WTC11 (cell line): ENCODE data around the gene DUSP21. TPM values are rescaled to one million over a fixed set of nuclear protein-coding genes. Genes with fewer than 3 reads are reported as not detected.

ENCODE experiments used
- ATAC-seq: fragments of 200-7000 bp; cut with Tn5 transposase; 2 replicates; pipeline ENCODE4 v1.10.0; 2021; ENCODE audit warnings: mild to moderate bottlenecking, moderate library complexity
- CTCF ChIA-PET: fragments of 300-600 bp; sonication (Branson Sonifier 250); formaldehyde crosslinking; loops from one replicate; lab custom pipeline; 2021; ENCODE audit warnings: antibody characterized with exemption; lab: Charles Lee
- POLR2A ChIA-PET: fragments of 350-600 bp; sonication (Branson Sonifier 250); formaldehyde crosslinking; loops from one replicate; lab custom pipeline; 2021; ENCODE audit warnings: antibody characterized with exemption; lab: Charles Lee
- DNase-seq: peaks from one replicate; pipeline ENCODE4 v3.0.0; 2021; ENCODE audit warnings: low spot score
- H3K27ac Mint-ChIP-seq: 2 replicates; pipeline ENCODE4 v1.8.0; 2021; ENCODE audit warnings: mixed read lengths
- H3K27me3 Mint-ChIP-seq: 2 replicates; pipeline ENCODE4 v1.8.0; 2021; ENCODE audit warnings: low read depth, mild to moderate bottlenecking, moderate library complexity, mixed read lengths
- H3K36me3 Mint-ChIP-seq: 2 replicates; pipeline ENCODE4 v1.8.0; 2021; ENCODE audit warnings: mixed read lengths
- H3K4me1 Mint-ChIP-seq: 2 replicates; pipeline ENCODE4 v1.8.0; 2022; ENCODE audit warnings: mixed read lengths
- H3K4me3 Mint-ChIP-seq: 2 replicates; pipeline ENCODE4 v1.8.0; 2021; ENCODE audit warnings: mild to moderate bottlenecking, moderate library complexity, mixed read lengths
- H3K9me3 Mint-ChIP-seq: 2 replicates; pipeline ENCODE4 v1.8.0; 2021; ENCODE audit warnings: mixed read lengths
- CREM ChIP-seq: sonication (generic); formaldehyde crosslinking; IDR thresholded peaks from 2 replicates; pipeline ENCODE4 v1.8.1; 2022; ENCODE audit warnings: mild to moderate bottlenecking, missing genetic modification reagents, moderate library complexity
- E2F1 ChIP-seq: sonication (generic); formaldehyde crosslinking; IDR thresholded peaks from 2 replicates; pipeline ENCODE4 v1.8.0; 2022; ENCODE audit warnings: mild to moderate bottlenecking, missing genetic modification reagents
- E2F5 ChIP-seq: sonication (generic); formaldehyde crosslinking; IDR thresholded peaks from 2 replicates; pipeline ENCODE4 v1.8.1; 2022; ENCODE audit warnings: mild to moderate bottlenecking, moderate library complexity, missing genetic modification reagents
- ETV6 ChIP-seq: sonication (generic); formaldehyde crosslinking; IDR thresholded peaks from 2 replicates; pipeline ENCODE4 v1.8.1; 2022; ENCODE audit warnings: mild to moderate bottlenecking, missing genetic modification reagents
- GTF2I ChIP-seq: fragments of 250-450 bp; sonication (Bioruptor Pico); conservative IDR thresholded peaks from 2 replicates; pipeline ENCODE4 v1.4.0; 2021; ENCODE audit warnings: mild to moderate bottlenecking
- IRF2 ChIP-seq: sonication (generic); formaldehyde crosslinking; IDR thresholded peaks from 2 replicates; pipeline ENCODE4 v1.8.0; 2022; ENCODE audit warnings: low read depth, missing genetic modification reagents, borderline replicate concordance
- MAX ChIP-seq: sonication (generic); formaldehyde crosslinking; IDR thresholded peaks from 2 replicates; pipeline ENCODE4 v1.8.0; 2022; ENCODE audit warnings: mild to moderate bottlenecking, missing genetic modification reagents
- MYBL2 ChIP-seq: sonication (generic); formaldehyde crosslinking; IDR thresholded peaks from 2 replicates; pipeline ENCODE4 v1.8.1; 2023; ENCODE audit warnings: mild to moderate bottlenecking, moderate library complexity, missing genetic modification reagents
- NFYB ChIP-seq: sonication (generic); formaldehyde crosslinking; conservative IDR thresholded peaks from 2 replicates; pipeline ENCODE4 v1.8.0; 2022; ENCODE audit warnings: low read depth, missing genetic modification reagents
- PREB ChIP-seq: sonication (generic); formaldehyde crosslinking; IDR thresholded peaks from 2 replicates; pipeline ENCODE4 v1.8.1; 2022; ENCODE audit warnings: mild to moderate bottlenecking, missing genetic modification reagents, moderate library complexity, borderline replicate concordance
- PRRX2 ChIP-seq: fragments of 250-450 bp; sonication (Bioruptor Pico); IDR thresholded peaks from 2 replicates; pipeline ENCODE4 v1.8.0; 2021; ENCODE audit warnings: mild to moderate bottlenecking
- SOX15 ChIP-seq: fragments of 250-450 bp; sonication (Bioruptor Pico); IDR thresholded peaks from 2 replicates; pipeline ENCODE4 v1.9.0; 2021; ENCODE audit warnings: mild to moderate bottlenecking
- SP1 ChIP-seq: sonication (generic); formaldehyde crosslinking; conservative IDR thresholded peaks from 2 replicates; pipeline ENCODE4 v1.8.1; 2022; ENCODE audit warnings: missing genetic modification reagents
- TEAD4 ChIP-seq: sonication (generic); formaldehyde crosslinking; IDR thresholded peaks from 2 replicates; pipeline ENCODE4 v1.8.0; 2022; ENCODE audit warnings: mild to moderate bottlenecking, missing genetic modification reagents
- TP53 ChIP-seq: sonication (generic); formaldehyde crosslinking; IDR thresholded peaks from 2 replicates; pipeline ENCODE4 v1.8.1; 2023; ENCODE audit warnings: mild to moderate bottlenecking, missing genetic modification reagents
- ZBTB21 ChIP-seq: sonication (generic); formaldehyde crosslinking; IDR thresholded peaks from 2 replicates; pipeline ENCODE4 v1.8.1; 2023; ENCODE audit warnings: mild to moderate bottlenecking, missing genetic modification reagents, borderline replicate concordance
- ZNF121 ChIP-seq: sonication (generic); formaldehyde crosslinking; IDR thresholded peaks from 2 replicates; pipeline ENCODE4 v1.8.0; 2023; ENCODE audit warnings: missing genetic modification reagents
- ZNF232 ChIP-seq: sonication (generic); formaldehyde crosslinking; IDR thresholded peaks from 2 replicates; pipeline ENCODE4 v1.8.0; 2022; ENCODE audit warnings: mild to moderate bottlenecking, missing genetic modification reagents
- ZNF263 ChIP-seq: sonication (generic); formaldehyde crosslinking; IDR thresholded peaks from 2 replicates; pipeline ENCODE4 v1.8.1; 2022; ENCODE audit warnings: low read depth, mild to moderate bottlenecking, moderate library complexity, missing genetic modification reagents
- ZNF532 ChIP-seq: fragments of 250-450 bp; sonication (Bioruptor Pico); IDR thresholded peaks from 2 replicates; pipeline ENCODE4 v1.9.0; 2021; ENCODE audit warnings: mild to moderate bottlenecking, borderline replicate concordance
- total RNA-seq: library from RNA; stranded (reverse); gene quantifications from 3 replicates; pipeline ENCODE4 v1.2.3, GENCODE V29; 2021
- TF ChIP-seq, protein P1 (sequence below): sonication (generic); formaldehyde crosslinking; conservative IDR thresholded peaks from 2 replicates; pipeline ENCODE4 v1.8.1; 2022; ENCODE audit warnings: mild to moderate bottlenecking, missing genetic modification reagents
- TF ChIP-seq, protein P2 (sequence below): sonication (generic); formaldehyde crosslinking; IDR thresholded peaks from 2 replicates; pipeline ENCODE4 v1.8.1; 2022; ENCODE audit warnings: missing genetic modification reagents, borderline replicate concordance

Gene DUSP21
- total RNA-seq, 1 experiment from 2014 or later = not detected

DNA sequence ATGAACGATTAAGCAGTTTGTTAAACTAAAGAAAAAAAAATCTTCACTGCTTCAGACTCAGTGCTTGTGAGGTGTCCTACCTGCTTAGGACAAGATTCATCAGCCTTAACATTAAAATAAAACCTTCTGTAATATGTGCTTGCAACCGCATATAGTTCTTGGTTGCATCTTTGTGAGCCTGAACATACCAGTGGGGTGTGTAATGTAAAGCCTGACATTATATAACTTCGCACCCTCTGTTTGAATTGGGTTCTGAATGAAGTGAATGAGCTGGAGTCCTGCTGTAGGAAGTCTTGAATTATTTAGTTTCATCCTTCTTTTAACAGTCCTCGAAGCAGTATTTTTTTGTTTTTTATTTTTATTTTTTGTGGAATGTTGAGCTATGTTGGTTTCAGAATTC lies 32.3 kb downstream of the DUSP21 start:
- Mint-ChIP-seq H3K4me1 (peaks cover 11% of the 10 kb centered on the region), H3K27me3 (no peaks in the 10 kb centered on the region), H3K4me3 (peak overlapping the region; percentile 91), H3K27ac (no peak overlapping the region)
- ATAC-seq = no peak
- no peak for DNase-seq
- CTCF ChIA-PET = no interaction called here
- TF ChIP-seq ETV6 (CRISPR knock-in tag) (no peak), ZNF263 (CRISPR knock-in tag) (no peak), PREB (CRISPR knock-in tag) (no peak), SP1 (CRISPR knock-in tag) (no peak), E2F5 (no peak)
- TF ChIP-seq, all 79 proteins: peak for 0
- POLR2A ChIA-PET = no interaction called here
- 0 out of 2 replicates have a peak, but pooled peaks cover 3% of the 10 kb centered on the region for H3K9me3 Mint-ChIP-seq
- peaks cover 5% of the 10 kb centered on the region; the same call in 1 of the 2 replicates for H3K36me3 Mint-ChIP-seq

DNA sequence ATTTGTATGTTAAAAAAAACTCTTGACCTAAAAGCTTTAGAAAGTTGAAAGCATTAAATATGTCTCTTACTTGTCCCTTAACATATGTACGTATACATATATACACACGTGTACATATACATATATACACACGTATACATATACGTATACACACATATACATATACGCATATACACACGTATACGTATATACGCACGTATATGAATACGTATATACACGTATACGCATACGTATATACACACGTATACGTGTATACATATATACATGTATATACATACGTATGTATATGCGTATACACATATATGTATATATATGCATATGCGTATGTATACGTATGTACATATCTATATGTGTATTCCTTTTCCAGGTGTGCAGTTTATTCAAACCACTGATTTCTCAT lies 32.9 kb downstream of the DUSP21 start:
- Mint-ChIP-seq H3K27me3 (no peaks in the 10 kb centered on the region), H3K36me3 (peaks cover 5% of the 10 kb centered on the region; the same call in 1 of the 2 replicates), H3K9me3 (0 out of 2 replicates have a peak, but pooled peaks cover 3% of the 10 kb centered on the region), H3K27ac (no peak overlapping the region), H3K4me1 (peaks cover 8% of the 10 kb centered on the region), H3K4me3 (no peak overlapping the region)
- DNase-seq (no peak), ATAC-seq (no peak)
- ChIA-PET CTCF (no interaction called here), POLR2A (no interaction called here)
- TF ChIP-seq IRF2 (CRISPR knock-in tag) = no peak
- TF ChIP-seq ZNF232 (CRISPR knock-in tag) = no peak
- TF ChIP-seq CREM (CRISPR knock-in tag) = no peak
- TF ChIP-seq ZBTB21 = no peak
- TF ChIP-seq, protein P1, sequence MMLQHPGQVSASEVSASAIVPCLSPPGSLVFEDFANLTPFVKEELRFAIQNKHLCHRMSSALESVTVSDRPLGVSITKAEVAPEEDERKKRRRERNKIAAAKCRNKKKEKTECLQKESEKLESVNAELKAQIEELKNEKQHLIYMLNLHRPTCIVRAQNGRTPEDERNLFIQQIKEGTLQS (CRISPR knock-in tag) = no peak
- no peak for TF ChIP-seq ZNF121 (CRISPR knock-in tag)
- no peak for TF ChIP-seq GTF2I (CRISPR knock-in tag)
- TF ChIP-seq SOX15 (CRISPR knock-in tag) = no peak
- no peak for TF ChIP-seq MAX (CRISPR knock-in tag)

- H3K4me3 Mint-ChIP-seq = no peak overlapping the region
- CTCF ChIA-PET = no interaction called here
- ATAC-seq (no peak), DNase-seq (no peak)
- H3K27me3 Mint-ChIP-seq = no peaks in the 10 kb centered on the region
- 0 out of 2 replicates have a peak, but pooled peaks cover 3% of the 10 kb centered on the region for H3K9me3 Mint-ChIP-seq
- H3K4me1 Mint-ChIP-seq = peaks cover 8% of the 10 kb centered on the region
- peaks cover 5% of the 10 kb centered on the region; the same call in 1 of the 2 replicates for H3K36me3 Mint-ChIP-seq
- H3K27ac Mint-ChIP-seq = no peak overlapping the region
- POLR2A ChIA-PET = no interaction called here
- TF ChIP-seq E2F1 (CRISPR knock-in tag) (no peak), TEAD4 (CRISPR knock-in tag) (no peak), ZNF232 (CRISPR knock-in tag) (no peak), PRRX2 (no peak), NFYB (no peak), TP53 (CRISPR knock-in tag) (no peak), CREM (CRISPR knock-in tag) (no peak), ZNF532 (CRISPR knock-in tag) (no peak), ETV6 (CRISPR knock-in tag) (no peak), GTF2I (CRISPR knock-in tag) (no peak), MYBL2 (CRISPR knock-in tag) (no peak)
- TF ChIP-seq, protein P2, sequence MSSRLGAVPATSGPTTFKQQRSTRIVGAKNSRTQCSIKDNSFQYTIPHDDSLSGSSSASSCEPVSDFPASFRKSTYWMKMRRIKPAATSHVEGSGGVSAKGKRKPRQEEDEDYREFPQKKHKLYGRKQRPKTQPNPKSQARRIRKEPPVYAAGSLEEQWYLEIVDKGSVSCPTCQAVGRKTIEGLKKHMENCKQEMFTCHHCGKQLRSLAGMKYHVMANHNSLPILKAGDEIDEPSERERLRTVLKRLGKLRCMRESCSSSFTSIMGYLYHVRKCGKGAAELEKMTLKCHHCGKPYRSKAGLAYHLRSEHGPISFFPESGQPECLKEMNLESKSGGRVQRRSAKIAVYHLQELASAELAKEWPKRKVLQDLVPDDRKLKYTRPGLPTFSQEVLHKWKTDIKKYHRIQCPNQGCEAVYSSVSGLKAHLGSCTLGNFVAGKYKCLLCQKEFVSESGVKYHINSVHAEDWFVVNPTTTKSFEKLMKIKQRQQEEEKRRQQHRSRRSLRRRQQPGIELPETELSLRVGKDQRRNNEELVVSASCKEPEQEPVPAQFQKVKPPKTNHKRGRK (CRISPR knock-in tag) = no peak
These were observed 35.0 kb downstream of the DUSP21 start for GRCh38 chrX:44878780-44879179.
